Loucy (cell line): ENCODE results near the gene MAP3K6.

Source experiments
- H2AFZ ChIP-seq: fragments of 200-600 bp; sonication (generic); 2 replicates; pipeline ENCODE4 v1.6.0; 2016; ENCODE audit warnings: antibody characterized with exemption, mild to moderate bottlenecking, low read length, moderate library complexity
- H3F3A ChIP-seq: fragments of 200-600 bp; 2 replicates; pipeline ENCODE4 v1.6.0; 2016; ENCODE audit warnings: antibody characterized with exemption, low read depth, mild to moderate bottlenecking
- H3K27me3 ChIP-seq: fragments of 200-600 bp; sonication (generic); 2 replicates; pipeline ENCODE4 v1.6.1; 2014; ENCODE audit warnings: low read length, mild to moderate bottlenecking; ENCODE audit not compliant: insufficient read depth, poor library complexity, severe bottlenecking
- H3K36me3 ChIP-seq: fragments of 200-600 bp; sonication (generic); 2 replicates; pipeline ENCODE4 v1.6.1; 2016; ENCODE audit warnings: low read length; ENCODE audit not compliant: insufficient read depth
- H3K4me1 ChIP-seq: fragments of 200-600 bp; sonication (generic); 2 replicates; pipeline ENCODE4 v1.5.1; 2014; ENCODE audit warnings: low read length, mild to moderate bottlenecking; ENCODE audit not compliant: insufficient read depth, poor library complexity, severe bottlenecking
- H3K4me2 ChIP-seq: fragments of 200-600 bp; sonication (generic); 2 replicates; pipeline ENCODE4 v1.6.0; 2014; ENCODE audit warnings: antibody characterized with exemption, low read length, low read depth, mild to moderate bottlenecking; ENCODE audit not compliant: poor library complexity, severe bottlenecking
- H3K4me3 ChIP-seq: fragments of 200-600 bp; sonication (generic); 2 replicates; pipeline ENCODE4 v1.5.1; 2014; ENCODE audit warnings: low read length, mild to moderate bottlenecking, mixed read lengths; ENCODE audit not compliant: poor library complexity, severe bottlenecking
- H3K79me2 ChIP-seq: fragments of 200-600 bp; sonication (generic); 2 replicates; pipeline ENCODE4 v1.6.1; 2014; ENCODE audit warnings: low read length; ENCODE audit not compliant: insufficient read depth
- H3K9ac ChIP-seq: fragments of 200-600 bp; sonication (generic); 2 replicates; pipeline ENCODE4 v1.6.0; 2014; ENCODE audit warnings: mild to moderate bottlenecking, low read depth, low read length, moderate library complexity; ENCODE audit not compliant: poor library complexity, severe bottlenecking
- H3K9me2 ChIP-seq: fragments of 200-600 bp; sonication (generic); replicated peaks from 2 replicates; pipeline ENCODE4 v1.6.1; 2016; ENCODE audit warnings: low read depth, low read length, mixed read lengths
- H3K9me3 ChIP-seq: fragments of 200-600 bp; sonication (generic); 2 replicates; pipeline ENCODE4 v1.6.1; 2014; ENCODE audit warnings: mild to moderate bottlenecking, antibody characterized with exemption, low read length, low read depth; ENCODE audit not compliant: insufficient read depth
- H4K20me1 ChIP-seq: fragments of 200-600 bp; sonication (generic); 2 replicates; pipeline ENCODE4 v1.6.0; 2014; ENCODE audit warnings: antibody characterized with exemption, low read length, mild to moderate bottlenecking; ENCODE audit not compliant: insufficient read depth, poor library complexity, severe bottlenecking
- EZH2phosphoT487 ChIP-seq: fragments of 200-600 bp; IDR thresholded peaks from 2 replicates; pipeline ENCODE4 v1.6.1; 2018; ENCODE audit warnings: antibody characterized with exemption, mild to moderate bottlenecking, moderate library complexity, borderline replicate concordance
- TF ChIP-seq, protein P1 (sequence below): fragments of 200-600 bp; sonication (generic); conservative IDR thresholded peaks from 2 replicates; pipeline ENCODE4 v1.5.1; 2014; ENCODE audit warnings: mild to moderate bottlenecking, antibody characterized with exemption, low read length

Gene MAP3K6

DNA sequence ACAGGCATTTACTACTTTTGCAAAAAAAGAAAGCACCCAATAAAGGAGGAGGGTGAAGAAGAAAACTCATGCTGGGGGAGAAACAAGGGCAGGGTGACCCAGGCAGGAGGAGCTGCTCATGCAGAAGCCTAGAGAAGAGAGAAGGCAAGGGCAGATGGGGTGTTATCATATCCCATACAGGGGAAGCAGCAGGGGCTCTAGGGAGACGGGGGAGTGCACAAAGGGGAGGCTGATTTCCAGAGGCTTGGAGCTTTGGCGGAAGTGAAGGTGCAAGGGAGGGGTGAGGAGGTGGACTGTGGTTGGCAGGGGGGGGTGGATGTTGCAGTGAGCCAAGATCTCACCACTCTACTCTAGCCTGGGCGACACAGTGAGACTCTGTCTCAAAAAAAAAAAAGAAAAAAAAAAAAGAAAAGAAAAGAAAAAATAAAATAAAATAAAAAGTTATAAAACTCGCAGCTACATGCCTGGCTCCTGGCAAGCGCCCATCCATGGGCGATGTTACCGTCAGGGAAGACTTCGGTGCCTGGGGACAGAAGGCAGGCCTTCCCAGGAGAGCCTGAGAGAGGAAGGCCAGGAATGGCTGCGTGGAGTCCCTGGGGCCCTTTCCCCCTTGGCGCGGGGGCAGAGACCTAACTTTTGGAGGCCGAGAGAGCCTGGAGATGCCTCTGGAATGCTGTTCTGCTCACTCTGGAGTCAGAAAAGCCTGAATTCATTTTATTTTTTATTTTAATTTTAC is 11.2 kb upstream of the MAP3K6 start:
- Histone ChIP-seq H3F3A (no peaks in the 10 kb centered on the region), H3K9me3 (no peaks in the 10 kb centered on the region), H3K9ac (no peak overlapping the region), H3K36me3 (no peaks in the 10 kb centered on the region), H3K4me1 (no peaks in the 10 kb centered on the region), H3K4me3 (no peak overlapping the region), H2AFZ (no peak overlapping the region), H3K79me2 (no peaks in the 10 kb centered on the region), H3K4me2 (no peak overlapping the region), H3K9me2 (no peaks in the 10 kb centered on the region), H3K27me3 (no peaks in the 10 kb centered on the region), H4K20me1 (no peaks in the 10 kb centered on the region)
- TF ChIP-seq, protein P1, sequence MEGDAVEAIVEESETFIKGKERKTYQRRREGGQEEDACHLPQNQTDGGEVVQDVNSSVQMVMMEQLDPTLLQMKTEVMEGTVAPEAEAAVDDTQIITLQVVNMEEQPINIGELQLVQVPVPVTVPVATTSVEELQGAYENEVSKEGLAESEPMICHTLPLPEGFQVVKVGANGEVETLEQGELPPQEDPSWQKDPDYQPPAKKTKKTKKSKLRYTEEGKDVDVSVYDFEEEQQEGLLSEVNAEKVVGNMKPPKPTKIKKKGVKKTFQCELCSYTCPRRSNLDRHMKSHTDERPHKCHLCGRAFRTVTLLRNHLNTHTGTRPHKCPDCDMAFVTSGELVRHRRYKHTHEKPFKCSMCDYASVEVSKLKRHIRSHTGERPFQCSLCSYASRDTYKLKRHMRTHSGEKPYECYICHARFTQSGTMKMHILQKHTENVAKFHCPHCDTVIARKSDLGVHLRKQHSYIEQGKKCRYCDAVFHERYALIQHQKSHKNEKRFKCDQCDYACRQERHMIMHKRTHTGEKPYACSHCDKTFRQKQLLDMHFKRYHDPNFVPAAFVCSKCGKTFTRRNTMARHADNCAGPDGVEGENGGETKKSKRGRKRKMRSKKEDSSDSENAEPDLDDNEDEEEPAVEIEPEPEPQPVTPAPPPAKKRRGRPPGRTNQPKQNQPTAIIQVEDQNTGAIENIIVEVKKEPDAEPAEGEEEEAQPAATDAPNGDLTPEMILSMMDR, result no peak
- TF ChIP-seq EZH2phosphoT487, result no peak

- no peaks in the 10 kb centered on the region for H3K4me1 ChIP-seq
- no peaks in the 10 kb centered on the region for H3K36me3 ChIP-seq
- TF ChIP-seq EZH2phosphoT487, result no peak
- TF ChIP-seq, protein P1, result no peak
- H3K79me2 ChIP-seq, result no peaks in the 10 kb centered on the region
- no peaks in the 10 kb centered on the region for H3F3A ChIP-seq
- no peak within 1 kb of the TSS for H2AFZ ChIP-seq
- no peaks in the 10 kb centered on the region for H3K27me3 ChIP-seq
- H3K9me3 ChIP-seq, result no peaks in the 10 kb centered on the region
- H3K4me2 ChIP-seq, result no peak within 1 kb of the TSS
- H3K4me3 ChIP-seq, result no peak within 1 kb of the TSS
- H3K9ac ChIP-seq, result no peak within 1 kb of the TSS
- no peaks in the 10 kb centered on the region for H4K20me1 ChIP-seq
- no peaks in the 10 kb centered on the region for H3K9me2 ChIP-seq
Observed at GRCh38 chr1:27374362-27375086, 7.8 kb upstream of the MAP3K6 start, which contains the start of gene FCN3. Gene FCN3 (minus strand): TSS chr1:27374824. CDS start chr1:27374818, 6 bp downstream.

DNA sequence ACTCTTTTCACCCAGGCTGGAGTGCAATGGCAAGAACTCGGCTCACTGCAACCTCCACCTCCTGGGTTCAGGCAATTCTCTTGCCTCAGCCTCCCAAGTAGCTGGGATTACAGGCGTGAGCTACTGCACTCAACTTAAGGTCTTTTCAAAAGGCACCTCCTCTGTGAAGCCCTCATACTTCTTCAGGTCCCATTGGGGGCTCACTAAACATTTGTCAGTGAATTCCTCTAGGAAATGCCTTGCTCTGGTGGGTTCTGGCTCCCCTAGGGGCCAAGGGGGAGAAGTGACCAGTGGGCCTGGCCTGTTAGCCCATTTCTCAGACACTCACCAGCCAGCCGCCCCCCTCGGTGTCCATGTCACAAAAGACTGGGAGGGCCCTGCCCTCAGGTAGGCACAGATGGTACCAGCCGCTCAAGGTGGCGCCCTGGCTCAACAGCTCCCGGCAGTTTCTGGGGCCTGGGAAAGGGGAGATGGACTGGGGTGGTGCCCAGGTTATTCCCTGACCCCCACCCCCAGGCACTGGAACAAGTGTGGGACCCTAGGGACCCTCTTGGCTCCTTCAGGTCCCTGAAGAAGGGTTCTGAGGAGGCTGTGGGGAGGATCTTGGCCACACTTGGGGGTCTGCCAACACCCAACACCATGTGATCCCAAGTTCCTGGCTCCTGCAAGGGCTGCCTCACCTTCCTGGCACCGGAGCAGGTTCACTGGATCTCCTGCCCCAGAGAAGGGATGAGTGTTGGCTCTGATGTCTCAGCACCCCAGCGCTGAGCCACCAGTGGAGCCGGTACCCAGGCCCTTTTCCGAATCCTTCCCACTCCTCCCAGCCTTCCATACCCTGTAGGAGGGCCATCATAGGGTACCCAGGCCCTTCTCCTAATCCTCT is 6.3 kb upstream of the MAP3K6 start:
- TF ChIP-seq, protein P1, result peak; percentile 53
- TF ChIP-seq EZH2phosphoT487, result no peak

More for the DNA sequence above, 6.3 kb upstream of the MAP3K6 start:
- no peak overlapping the region for H3K9ac ChIP-seq
- no peaks in the 10 kb centered on the region for H3K36me3 ChIP-seq
- no peaks in the 10 kb centered on the region for H4K20me1 ChIP-seq
- no peaks in the 10 kb centered on the region for H3K9me3 ChIP-seq
- no peaks in the 10 kb centered on the region for H3K9me2 ChIP-seq
- H3F3A ChIP-seq, result no peaks in the 10 kb centered on the region
- no peaks in the 10 kb centered on the region for H3K79me2 ChIP-seq
- no peak overlapping the region for H3K4me2 ChIP-seq
- H2AFZ ChIP-seq, result no peak overlapping the region
- no peak overlapping the region for H3K4me3 ChIP-seq
- H3K27me3 ChIP-seq, result no peaks in the 10 kb centered on the region
- H3K4me1 ChIP-seq, result no peaks in the 10 kb centered on the region
